Fibroblast of skin of right quadriceps (primary cell): Measurements from ENCODE around the gene HAP1.
"Not testable (repeated sequence)": the region's sequence is repeated elsewhere in the genome, so short reads cannot be mapped to it uniquely, and the experiment has no call there.

Experiments
- DNase-seq: peaks from one replicate; pipeline ENCODE4 v3.0.0-alpha.2; 2013

The HAP1 gene

DNA sequence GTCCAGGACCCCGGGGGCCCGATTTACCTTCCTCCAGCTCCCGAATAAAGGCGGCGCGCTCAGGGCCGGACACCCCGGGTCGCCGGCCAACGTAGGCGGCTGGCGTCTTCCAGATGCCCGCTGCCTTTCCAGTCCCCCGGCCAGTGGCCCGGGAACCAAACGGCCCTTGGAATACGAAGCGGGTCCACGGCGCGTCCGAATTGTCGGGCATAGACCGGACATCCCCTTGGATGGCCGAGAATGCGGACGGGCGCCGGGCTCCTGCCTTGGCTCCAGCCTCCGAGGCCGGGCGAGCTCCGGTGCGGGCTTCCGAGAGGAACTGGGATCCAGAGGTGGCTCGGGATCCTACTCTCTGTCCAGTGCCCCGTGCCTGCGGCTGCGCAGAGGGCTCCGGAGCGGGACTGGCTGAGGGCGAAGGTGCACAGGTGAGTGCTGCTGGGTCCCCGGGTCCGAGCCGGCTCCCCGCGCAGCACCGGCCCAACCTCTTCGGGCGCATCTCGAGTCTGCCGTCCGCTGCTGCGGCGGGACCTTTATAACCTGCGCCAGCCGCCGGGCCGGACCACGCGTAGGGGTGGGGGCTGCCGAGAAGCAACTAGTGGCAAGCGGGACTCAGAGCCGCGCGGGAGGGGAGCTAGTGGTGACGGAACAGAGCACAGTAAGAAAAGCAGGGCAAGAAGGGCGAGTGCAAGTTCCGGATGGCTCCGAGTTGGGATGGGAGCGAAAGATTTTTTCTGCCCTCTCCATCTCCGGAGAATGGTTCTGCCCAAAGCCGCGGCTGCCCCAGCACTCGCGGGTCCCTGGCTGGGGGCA, at the start of gene HAP1:
Gene HAP1, minus strand, starts transcription at position 505 of the 810 bp plus-strand sequence. Its CDS starts 9 bp downstream, at position 496.
- DNase-seq, result peak; percentile 11

GRCh38 chr17:41782142-41782541, 47.7 kb upstream of the HAP1 start:
- no peak for DNase-seq

DNA sequence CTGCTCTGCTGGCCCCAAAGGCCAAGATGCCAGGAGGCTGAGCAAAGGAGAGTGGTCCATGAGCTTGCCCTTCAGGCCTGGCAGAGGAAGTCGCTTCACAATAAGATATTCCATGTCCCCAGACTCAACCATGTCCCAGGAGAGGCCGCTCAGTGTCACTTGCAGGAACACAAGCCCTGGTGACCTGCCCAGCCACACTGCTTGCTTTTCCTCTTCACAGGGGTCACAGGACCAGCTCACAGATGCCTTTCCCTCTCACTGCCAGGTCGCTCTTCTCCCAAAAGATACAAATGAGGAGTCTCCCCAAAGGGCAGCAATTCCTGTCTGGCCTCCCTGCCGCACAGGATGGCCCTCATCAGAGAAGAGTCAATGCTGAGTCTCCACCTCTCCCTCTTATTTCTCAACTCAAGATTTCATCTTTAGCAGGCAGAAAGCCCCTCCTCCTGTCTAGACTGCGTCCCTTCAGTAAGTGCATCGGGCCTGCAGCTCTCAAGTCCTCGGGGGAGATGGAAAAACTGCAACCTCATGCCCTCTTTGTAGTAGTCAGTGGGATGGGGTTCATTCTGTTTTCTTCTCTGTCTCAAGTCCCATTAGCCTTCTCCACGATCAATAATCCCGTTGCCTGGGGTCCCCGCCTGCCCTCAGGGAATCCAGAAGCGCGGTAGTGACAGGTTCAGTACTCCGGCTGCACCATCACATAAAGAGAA, 47.1 kb upstream of the HAP1 start:
- no peak for DNase-seq

DNA sequence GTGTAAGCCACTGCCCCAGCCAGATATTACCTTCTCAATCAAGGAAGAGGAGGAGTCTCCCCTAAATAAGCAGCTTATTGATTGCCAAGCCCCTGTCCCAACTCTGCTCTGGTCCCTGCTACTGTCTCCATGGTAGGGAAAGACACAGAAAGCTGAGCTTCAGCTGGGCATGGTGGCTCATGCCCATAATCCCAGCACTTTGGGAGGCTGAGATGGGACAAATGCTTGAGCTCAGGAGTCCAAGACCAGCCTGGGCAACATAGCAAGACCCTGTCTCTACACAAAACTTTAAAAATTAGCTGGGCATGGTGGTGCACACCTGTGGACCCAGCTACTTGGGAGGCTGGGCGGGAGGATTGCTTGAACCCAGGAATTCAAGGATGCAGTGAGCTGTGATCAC, 45.5 kb upstream of the HAP1 start:
- DNase-seq, result no peak

DNA sequence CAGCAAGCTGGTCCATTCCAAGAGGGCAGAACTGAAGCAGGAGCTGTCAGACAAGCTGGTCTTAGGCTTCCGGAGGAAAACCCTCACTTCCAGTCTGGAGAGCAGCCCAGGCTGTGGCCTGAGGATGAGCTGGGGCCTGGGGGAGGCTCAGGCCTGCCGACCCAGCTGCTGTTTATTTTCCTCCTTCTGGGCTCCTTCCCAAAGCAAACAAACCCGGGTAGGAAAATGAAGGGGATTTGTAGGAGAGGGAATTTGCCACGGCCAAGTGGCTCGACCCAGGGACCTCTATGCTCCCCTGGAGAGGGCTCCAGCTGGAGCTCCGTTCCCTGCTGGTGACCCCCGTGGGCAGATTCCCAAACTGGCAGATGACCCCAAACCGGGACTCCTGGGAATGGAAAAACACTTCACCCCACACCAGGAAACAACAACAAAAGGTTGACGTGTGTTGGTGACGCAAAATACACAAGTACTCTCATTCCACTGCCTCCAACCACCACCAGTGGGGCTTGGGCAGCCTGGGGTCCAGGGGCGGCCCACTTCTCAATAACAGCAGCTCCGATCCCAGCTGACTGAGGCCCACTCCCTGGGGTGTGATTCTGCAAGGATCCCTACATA, 43.2 kb upstream of the HAP1 start:
- DNase-seq, result peak; percentile 68

DNA sequence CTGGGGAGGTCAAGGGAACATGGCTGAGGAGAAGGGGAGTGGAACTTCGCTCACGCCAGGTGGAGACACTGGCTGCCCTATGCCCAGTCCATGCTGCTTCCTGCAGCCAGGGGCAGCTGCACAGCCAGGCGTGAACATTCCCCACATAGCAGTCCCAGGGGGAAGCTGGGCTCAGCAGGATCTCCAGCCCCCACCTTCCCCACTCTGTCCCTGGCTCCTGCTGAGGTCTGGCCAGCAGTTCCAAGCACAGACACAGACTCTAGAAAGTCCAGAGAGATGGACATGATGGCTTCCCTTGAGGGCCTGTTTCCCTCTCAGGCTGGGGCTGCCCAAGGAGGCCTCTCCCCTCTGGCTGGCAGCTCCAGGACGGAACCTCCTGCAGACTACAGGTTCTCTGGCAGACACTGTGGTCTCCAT, 42.7 kb upstream of the HAP1 start:
- no peak for DNase-seq

DNA sequence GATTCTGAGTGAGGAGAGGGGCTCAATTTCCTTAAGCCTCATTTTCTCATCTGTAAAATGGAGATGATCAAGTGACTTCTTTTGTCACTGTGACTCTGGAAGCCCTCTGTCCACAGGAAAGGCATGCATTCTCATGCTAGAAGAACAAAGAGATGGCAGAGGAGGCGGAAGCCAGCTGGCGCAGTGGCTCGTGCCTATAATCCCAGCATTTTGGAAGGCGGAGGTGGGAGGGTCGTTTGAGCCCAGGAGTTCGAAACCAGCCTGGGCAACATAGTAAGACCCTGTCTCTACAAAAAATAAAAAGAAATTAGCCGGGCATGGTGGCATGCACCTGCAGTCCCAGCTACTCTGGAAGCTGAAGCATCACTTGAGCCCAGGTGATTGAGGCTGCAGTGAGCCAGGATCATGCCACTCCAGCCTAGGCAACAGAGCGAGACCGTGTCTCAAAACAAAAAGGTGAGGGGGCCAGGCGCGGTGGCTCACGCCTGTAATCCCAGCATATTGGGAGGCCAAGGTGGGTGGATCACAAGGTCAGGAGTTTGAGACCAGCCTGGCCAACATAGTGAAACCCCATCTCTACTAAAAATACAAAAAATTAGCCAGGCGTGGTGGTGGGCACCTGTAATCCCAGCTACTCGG, 41.9 kb upstream of the HAP1 start:
- DNase-seq, result not testable (repeated sequence)

- no peak for DNase-seq
Observed at GRCh38 chr17:41775394-41776226, 41.2 kb upstream of the HAP1 start.

- DNase-seq, result no peak
Observed at GRCh38 chr17:41773731-41774193, 39.3 kb upstream of the HAP1 start.

DNA sequence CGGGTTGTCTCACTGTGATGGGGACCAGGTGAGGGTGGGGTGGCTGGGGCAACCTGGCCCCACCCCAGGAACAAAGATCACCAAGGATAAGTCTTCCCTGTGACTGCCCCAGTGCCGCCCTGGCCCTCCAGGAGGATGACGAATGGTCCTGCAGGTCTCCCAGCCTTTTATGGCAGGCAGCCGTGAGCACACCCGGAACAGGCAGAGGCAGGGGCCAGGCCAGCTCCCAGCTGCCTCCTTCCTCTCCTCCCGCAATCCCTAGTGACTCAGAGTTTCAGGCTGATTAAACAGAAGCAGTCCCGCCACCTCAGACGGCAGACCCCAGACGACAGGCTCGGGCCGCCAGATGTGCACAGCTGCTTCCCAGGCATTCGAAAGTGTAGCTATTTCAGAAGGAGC, 38.7 kb upstream of the HAP1 start:
- DNase-seq, result peak; percentile 78

DNA sequence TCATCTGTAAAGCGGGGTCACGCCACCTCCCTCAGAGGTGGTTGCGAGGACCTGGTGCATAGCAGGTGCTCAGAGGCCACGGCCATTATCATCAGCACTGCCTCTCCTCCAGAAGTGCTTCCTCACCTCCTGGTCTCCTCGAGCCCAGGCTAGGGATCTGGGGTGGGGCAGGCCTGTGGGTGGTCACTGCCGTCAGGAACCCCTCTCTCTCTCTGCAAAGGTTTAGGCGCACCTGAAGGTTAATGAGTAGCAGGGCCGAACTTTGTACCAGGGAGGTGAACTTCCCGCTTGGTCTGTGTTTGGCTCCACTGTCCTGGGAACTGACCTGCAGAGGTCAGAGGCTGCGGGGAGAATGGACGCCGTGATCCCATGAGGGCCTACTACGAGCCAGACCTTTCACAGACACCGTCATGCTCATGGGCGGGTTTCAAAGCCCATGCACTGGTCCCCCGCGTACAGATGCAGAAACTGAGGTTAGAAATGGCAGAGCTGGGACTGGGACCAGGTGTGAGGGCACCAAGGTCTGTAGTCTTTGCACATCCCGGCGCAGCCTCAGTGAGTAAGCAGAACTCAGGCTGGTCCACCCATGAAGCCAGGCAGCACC, 38.2 kb upstream of the HAP1 start:
- DNase-seq, result no peak

DNA sequence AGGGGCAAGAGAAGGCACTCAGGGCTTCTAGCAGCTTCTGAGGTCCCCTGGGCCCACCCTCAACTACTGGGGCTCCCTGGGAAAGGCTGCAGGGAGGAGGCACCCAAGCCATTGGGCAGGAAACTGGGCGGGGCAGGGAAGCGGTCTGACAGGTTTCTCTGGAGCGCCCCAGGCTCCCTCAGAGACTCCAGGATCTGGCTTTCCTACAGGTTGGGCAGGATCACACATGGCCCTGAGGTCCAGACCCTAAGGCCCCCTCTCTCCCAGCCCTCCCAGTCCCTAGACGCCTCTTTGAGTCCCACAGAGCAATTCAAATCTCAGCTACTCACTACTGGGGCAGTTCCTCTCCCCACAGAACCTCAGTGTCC, 37.8 kb upstream of the HAP1 start:
- no peak for DNase-seq

DNA sequence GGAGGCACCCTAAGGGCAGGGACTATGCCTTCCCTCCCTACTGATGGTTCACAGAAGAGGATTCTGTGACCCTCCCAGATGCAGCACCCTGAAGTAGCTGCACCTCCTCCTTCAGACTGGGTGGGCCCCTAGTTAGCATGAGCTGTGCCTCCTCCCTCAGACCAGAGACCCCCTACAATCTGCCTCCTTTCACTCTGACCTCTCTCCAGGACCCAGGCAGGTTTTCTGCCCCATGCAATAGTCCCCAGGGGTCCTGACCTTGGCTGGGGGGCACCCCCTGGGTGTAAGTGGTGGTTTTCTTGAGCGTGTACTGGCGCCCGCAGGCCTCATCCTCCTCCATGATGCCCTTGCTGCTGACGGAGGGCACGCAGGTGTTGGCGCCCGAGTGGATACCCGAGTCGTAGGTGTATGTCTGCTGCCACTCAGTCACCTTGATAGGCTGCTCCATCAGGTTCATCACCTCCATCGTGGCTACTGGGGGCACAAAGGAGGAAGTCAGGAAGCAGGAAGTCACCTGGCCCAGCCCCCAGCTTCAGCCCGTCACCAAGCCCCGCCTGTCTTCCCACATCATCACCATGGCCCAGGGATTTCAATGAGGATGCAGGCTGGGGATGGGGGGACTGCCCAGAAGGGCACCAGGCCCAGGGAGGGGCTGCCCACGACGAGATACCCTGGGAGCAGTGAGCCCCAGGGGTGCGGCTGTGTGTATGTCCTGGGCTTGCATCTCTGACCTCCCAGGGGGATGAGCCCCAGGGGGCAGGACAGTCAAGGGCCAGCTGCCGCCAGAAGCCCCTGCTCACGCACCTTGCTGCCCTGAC, 37.2 kb upstream of the HAP1 start:
- DNase-seq, result no peak

GRCh38 chr17:41769985-41770384, 35.5 kb upstream of the HAP1 start:
- DNase-seq, result no peak

- no peak for DNase-seq
Observed at GRCh38 chr17:41769346-41769862, 35.0 kb upstream of the HAP1 start.

DNA sequence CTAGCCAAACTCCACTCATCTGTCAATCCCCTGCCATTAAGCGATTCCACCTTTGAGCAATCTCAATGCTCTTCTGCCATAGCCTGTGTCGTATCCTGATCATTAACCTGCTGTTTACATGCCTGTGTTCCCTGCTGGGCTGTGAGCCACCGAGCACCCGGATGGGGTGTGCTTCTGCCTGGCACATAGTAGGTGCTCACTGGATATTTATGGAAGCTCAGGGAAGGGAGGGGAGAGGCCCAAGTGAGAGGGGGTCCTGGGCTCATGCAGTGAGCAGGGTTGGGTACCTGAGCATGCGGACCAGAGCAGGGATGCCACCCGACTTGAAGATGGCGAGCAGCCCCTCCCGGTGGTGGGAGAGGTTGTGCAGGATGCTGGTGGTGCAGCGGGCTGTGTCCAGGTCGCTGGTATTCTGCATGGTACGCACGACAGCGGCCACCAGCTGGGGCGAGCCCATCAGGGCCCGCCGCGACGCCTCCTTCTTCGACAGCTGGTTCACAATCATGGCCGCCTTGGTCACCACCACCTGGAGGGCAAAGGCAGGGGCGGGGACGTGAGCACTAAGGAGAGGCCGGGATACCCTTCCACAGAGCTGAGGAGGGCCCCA, 34.3 kb upstream of the HAP1 start:
- no peak for DNase-seq

DNA sequence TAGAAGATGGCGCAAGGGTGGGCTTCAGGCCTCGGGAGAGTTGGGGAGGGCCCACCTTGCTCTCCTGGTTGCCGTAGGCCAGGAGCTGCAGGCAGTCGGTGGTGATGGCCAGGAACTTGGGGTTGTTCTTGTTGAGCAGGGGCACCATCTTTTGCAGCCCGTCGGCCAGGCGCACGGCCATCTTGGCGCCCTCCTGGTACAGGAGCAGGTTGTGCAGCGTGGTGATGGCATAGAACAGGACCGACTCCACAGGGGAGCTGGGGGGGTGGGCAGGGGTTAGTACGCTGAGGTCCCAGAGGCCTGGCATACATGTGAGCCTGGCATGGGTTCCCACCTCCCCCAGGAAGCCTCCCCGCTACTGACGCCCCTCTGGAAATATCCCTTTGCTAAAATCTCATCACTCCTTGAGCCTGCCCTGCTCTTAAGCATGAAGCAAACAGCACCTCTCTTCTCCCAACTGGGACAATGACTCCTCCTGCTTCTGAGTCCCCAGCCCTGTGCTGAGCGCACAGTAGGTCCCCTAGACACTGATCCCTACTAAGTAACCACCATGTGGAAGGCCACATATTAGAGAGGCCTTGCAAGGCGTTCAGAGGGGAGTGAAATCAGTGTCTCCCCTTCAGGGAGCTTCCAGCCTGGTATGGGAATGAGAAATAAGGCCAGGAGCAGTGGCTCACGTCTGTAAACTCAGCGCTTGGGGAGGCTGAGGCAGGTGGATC, 33.0 kb upstream of the HAP1 start:
- no peak for DNase-seq

DNA sequence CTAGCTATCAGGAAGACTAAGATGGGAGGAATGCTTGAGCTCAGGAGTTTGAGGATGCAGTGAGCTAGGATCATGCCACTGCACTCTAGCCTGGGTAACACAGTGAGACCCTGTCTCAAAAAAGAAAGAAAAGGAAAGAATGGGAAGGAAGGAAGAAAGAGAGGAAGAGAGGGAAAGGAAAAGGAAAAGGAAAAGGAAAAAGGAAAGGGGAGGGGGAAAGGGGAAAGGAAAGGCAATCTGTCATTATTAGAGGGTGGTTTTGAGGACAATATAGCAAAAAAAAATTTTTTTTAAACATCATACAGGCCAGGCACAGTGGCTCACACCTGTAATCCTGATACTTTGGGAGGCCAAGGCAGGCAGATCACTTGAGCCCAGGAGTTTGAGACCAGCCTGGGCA, 31.7 kb upstream of the HAP1 start:
- DNase-seq, result no peak

DNA sequence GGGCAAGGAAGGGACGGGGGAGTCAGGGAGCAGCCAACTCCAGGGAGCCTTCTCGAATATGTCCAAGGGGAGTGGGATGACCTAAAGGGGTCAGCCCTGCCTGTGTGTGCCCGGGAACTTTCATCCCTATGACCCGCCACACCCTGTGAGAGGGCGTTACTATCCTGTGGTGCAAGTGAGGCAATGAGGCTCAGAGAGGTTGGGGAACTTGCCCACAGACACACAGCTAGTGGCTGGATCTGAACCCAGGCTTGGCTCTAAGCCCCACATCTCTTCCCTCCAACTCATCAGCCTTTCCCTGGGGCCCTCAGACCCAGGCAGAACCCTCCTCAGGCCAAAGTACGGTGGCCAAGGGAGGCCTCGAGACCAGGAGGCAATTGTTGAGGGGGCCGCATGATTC, 28.9 kb upstream of the HAP1 start:
- DNase-seq, result no peak

GRCh38 chr17:41762841-41763240, 28.4 kb upstream of the HAP1 start:
- no peak for DNase-seq
